ENCODE data around the gene AKNA.
A peak's percentile ranks its signal among the peaks of the same experiment; 100 is the strongest.

The AKNA gene

GRCh38 chr9:114416290-114416689, 28.5 kb upstream of the AKNA start:
- DNase-seq (ENCODE audit: extremely low read depth in 1 of 2, low read depth in 1 of 2), result no peak

DNA sequence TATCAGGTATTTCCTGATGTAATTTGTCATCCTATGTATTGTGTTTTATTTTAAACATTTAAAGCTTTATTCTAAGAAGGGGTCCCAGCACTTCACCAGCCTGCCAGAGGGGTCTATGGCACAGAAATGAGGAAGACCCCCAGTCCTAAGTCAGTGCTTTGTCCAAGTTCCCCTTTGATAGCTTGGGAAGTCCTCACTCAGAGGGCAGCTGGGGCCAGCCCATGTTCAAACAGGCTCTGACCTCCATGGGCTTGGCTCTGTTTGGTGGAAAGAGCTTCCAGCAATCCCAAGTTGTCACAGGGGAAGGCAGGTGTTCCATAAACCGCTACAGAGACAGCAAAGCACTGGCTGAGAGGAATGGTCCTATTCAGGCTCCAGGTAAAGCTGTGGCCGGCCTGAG, 26.6 kb upstream of the AKNA start:
- no peak for DNase-seq (ENCODE audit: extremely low read depth in 1 of 2, low read depth in 1 of 2)

DNA sequence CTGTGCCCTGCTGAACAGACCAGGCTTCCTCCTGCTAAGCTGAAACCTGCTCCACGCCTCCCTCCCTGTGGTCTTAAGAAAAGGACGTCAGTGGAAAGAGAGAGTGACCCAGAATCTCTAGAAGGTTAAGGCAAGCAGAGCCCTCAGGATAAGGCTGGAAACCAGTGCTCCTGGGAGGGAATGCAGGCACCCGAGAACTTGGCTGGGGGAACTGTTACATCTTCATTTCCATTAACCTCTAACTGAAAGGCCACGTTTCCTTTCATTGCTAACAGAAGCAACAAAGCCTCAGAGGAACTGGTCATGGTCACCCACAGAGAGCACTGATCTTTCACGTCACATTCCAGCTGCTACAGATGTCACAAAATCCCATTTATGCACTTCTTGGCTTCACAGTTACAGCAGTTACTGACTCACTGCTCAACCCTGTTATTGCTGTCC, 26.1 kb upstream of the AKNA start:
- DNase-seq (ENCODE audit: extremely low read depth in 1 of 2, low read depth in 1 of 2), result no peak

DNA sequence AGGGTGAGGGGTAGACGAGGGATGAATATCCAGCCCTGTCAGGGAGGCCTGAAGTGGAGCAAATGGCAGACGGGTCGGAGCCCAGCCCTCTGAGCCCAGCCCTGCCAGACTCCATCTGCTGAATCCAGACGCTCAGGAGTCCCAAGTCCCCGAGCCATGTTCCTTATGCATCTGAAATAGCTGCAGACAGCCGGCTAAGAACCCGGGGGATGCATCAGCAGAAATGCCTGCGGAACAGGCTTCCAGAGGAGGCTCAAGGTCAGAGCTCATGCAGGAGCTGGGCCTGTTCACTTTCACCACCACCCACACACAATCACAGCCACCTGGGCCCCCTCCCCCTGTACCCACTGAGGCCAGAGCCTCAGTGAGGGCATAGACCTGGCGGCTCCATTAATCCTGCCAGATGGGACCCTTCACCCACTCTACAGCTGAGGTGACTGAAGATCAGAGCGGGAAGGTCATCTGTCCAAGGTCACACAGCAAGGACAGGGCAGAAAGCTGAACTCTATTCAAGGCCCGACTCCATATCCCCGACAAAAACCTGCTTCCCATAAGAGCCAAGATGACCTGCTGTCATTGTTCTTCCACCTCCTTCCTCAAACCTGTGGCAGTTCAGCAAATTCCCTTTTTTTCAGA, 24.4 kb upstream of the AKNA start:
- DNase-seq (ENCODE audit: extremely low read depth in 1 of 2, low read depth in 1 of 2), result no peak

- no peak for DNase-seq (ENCODE audit: extremely low read depth in 1 of 2, low read depth in 1 of 2)
Observed at GRCh38 chr9:114411452-114411851, 23.7 kb upstream of the AKNA start.

DNA sequence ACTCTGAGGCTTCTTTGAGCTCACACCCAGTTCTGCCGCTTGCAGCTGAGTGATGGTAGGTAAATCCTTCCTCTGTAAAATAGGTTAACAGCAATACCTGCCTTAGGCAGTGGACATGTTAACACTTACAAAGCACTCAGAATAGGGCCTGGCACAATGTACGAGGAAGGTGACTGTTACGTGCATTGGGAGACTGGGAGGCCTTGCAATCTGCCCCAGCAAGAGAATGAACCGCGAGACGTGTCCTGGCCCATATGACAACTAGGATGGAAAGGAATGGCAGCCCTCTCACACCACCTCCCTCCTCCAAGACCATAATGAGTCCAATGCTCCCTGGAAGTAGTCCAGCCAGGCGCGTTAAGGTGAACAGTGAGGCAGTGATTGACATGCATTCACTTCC, 23.1 kb upstream of the AKNA start:
- no peak for DNase-seq (ENCODE audit: extremely low read depth in 1 of 2, low read depth in 1 of 2)

DNA sequence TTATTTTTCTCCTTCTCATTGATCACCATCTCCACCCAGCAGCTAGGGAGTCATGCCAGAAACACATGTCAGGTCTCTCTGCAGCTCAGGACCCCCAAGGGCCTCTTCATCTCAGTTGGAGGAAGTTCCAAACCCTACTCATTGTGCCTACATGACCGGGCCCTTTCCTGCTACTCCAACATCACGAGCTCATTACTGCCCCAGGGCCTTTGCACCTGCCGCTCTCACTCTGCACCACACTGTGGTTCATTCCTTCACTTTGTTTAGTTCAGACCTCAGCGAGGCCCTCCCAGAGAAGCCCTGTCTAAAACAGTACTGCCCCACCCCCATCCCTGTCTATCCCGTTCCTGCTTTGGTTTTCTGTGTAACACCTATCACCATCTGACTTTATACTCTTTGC, 22.1 kb upstream of the AKNA start:
- DNase-seq (ENCODE audit: extremely low read depth in 1 of 2, low read depth in 1 of 2), result no peak

- DNase-seq (ENCODE audit: extremely low read depth in 1 of 2, low read depth in 1 of 2), result no peak
Observed at GRCh38 chr9:114409103-114409780, 21.5 kb upstream of the AKNA start.

GRCh38 chr9:114408645-114409044, 20.9 kb upstream of the AKNA start:
- no peak for DNase-seq (ENCODE audit: extremely low read depth in 1 of 2, low read depth in 1 of 2)

- no peak for DNase-seq (ENCODE audit: extremely low read depth in 1 of 2, low read depth in 1 of 2)
Observed at GRCh38 chr9:114407889-114408288, 20.1 kb upstream of the AKNA start.

- DNase-seq (ENCODE audit: extremely low read depth in 1 of 2, low read depth in 1 of 2), result no peak
Observed at GRCh38 chr9:114406441-114406840, 18.7 kb upstream of the AKNA start.

GRCh38 chr9:114405294-114406034, 17.7 kb upstream of the AKNA start:
- peak; percentile 56 to 63 for DNase-seq (ENCODE audit: extremely low read depth in 1 of 2, low read depth in 1 of 2)

- no peak for DNase-seq (ENCODE audit: extremely low read depth in 1 of 2, low read depth in 1 of 2)
Observed at GRCh38 chr9:114404531-114404930, 16.7 kb upstream of the AKNA start.

DNA sequence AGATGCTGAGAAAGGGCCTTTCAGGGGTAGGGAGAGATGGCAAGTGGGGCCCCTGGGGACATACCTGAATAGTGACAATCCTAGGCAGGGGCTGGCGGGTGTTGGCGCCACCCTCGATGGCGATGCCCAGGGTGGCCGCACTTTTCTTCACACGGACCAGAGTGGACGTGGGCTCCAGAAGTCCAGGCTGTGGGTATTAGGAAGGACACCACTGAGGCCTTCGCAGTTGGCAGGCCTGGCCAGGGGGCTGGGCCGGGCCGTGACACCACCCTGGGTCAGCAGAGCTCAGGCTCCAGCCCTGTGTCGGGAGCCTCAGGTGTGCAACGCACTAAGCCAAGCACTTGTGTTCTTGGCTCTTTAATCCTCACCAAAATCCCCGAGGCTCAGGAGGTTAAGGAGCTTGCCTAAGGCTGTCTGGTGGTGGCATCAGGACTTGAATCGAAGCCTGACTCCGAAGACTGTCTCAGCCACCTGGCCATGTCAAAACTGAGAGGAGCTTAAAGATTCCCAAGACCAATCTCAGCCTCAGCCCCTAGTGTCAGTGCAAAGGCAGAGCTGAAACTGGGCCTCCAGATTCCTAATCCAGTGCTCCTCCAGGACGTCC, 15.5 kb upstream of the AKNA start:
- no peak for DNase-seq (ENCODE audit: extremely low read depth in 1 of 2, low read depth in 1 of 2)

DNA sequence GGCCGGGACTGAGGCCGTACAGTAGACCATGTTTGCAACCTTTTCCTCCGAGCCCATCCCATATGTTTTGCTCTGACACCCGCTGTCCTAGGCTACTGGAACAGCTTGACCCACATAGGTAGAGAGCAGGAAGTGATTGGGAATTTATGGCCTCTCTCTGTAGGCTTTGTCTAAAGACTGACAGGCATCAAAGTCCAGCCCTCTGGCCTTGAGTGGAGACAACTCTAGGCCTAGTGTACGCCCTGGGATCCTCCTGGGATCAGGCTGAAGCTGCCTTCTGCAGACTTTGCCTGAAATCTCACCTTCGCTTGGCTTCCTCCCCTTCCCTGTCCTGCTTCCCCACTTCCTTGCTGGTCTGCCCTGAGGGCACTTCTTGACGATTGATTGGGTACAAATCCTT, 13.6 kb upstream of the AKNA start:
- DNase-seq (ENCODE audit: extremely low read depth in 1 of 2, low read depth in 1 of 2), result no peak

DNA sequence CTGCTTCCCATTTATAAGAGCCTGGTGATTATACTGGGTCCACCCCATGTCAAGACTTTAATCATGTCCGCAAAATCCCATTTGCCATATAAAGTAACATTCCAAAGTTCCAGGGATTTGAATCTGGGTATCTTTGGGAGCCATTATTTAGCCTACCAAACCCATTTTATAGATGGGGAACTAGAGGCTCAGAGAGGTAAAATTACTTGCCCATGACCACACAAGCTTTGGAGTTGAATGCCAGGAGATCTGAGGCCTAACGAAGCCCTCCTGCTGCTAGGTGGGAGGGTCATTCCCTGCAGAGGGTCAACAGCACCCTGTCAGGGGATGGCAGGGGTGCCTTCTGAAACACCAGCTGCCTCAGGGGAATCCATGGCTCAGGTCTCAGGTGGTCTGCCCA, 13.0 kb upstream of the AKNA start:
- DNase-seq (ENCODE audit: extremely low read depth in 1 of 2, low read depth in 1 of 2), result no peak

DNA sequence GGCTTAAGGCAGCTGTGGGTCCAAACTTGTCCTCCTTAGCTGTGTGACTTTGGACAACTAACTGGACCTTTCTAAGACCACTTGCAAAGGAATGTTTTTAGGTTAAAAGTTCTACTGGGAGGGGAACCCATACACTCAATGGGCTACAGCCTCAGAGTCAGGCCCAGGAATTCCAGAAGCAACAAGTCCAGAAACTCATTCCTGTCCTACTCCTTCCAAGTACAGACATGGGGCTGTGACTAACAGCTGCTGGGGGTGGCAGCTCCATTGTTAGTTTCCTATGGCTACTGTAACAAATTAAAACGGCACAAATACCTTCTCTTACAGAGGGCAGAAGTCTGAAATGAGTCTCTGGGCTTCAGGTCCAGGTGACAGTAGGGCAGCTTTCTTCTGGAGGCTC, 12.4 kb upstream of the AKNA start:
- DNase-seq (ENCODE audit: extremely low read depth in 1 of 2, low read depth in 1 of 2), result no peak

- no peak for DNase-seq (ENCODE audit: extremely low read depth in 1 of 2, low read depth in 1 of 2)
Observed at GRCh38 chr9:114399381-114399780, 11.6 kb upstream of the AKNA start.

DNA sequence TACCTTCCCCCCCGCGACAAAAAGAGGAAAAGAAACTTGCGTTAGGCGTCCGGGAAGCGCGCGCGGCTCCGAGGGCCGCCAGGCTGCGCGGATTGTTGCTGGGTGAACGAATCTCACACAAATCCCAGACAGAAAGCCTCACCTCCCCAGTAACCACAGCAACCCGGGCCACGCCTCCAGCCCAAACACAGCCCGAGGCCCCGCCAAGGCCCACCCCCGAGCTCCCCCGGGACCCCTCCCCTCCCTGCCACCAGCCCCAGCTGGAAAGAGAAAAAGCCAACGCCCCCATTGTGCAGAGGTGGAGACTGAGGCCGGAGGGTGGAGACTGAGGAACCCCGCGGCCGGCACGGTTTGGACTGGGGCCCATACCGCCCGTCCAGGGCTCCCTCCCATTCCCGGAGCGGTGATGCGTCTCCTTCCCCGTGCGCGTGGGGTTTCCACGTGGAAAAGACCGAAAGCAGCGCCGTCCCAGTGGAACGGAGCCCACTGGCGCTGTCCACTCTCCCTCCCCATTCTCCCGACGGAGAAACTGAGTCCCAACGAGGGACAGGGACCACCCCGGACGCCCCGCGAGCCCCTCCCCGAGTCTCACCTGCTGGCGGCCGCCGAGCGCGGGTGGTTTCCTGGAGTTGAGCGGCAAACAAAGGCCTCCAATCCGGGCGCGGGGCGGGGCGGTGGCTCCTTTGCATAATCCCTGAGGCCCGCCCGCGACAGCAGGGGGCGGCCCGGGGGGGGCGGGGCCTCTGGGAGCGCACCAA, 10.2 kb upstream of the AKNA start:
- DNase-seq (ENCODE audit: extremely low read depth in 1 of 2, low read depth in 1 of 2), result peak; percentile 87 to 97

DNA sequence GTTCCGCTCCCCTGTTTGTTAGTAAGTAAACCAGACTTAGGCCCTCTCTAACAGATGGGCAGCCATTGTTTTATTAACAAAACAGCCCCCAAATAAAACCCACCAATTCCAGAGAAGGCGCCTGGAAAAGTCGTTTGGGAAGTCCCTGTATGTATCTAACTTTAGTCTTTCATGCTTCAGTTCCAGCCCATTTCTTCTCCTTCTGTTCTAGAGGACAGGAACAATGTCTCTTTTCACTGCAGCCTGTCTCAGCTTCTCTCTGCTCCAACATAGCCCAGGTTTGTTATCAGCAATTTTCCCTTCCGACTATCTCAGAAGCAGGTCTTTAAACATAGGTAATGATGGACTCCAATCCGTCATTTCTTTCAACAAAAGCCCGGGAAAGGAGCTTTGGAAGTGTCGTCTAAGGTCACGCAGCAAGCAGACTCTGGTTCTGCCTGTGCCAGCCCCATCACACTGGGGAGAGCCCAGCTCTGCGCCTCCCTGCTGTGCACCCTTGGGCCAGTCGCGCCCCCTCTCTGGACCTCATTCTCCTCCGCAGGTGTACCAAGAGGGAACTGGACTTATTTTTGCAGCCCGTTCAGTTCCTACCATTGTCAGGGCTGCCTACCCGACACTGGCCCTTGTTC, 9.6 kb upstream of the AKNA start:
- no peak for DNase-seq (ENCODE audit: extremely low read depth in 1 of 2, low read depth in 1 of 2)

Measured in activated CD8-positive, alpha-beta memory T cell treated with anti-CD3 and anti-CD28 coated beads for 1 hour (primary cell).